Bronchial epithelial cell (primary cell): Measurements from ENCODE around the gene LMO1. TPM values are rescaled to one million over a fixed set of nuclear protein-coding genes. Genes with fewer than 3 reads are reported as not detected.

Experiments used
- DNase-seq: peaks from one replicate; pipeline ENCODE4 v3.0.0-alpha.2; 2010; ENCODE audit warnings: low read depth
- FAIRE-seq: peaks from 2 replicates; lab custom pipeline; 2011; peaks lifted over from hg19 to GRCh38; lab: Jason Lieb, UNC
- H3K27me3 ChIP-seq: 2 replicates; pipeline ENCODE4 v1.5.1; 2011; ENCODE audit warnings: low read length; ENCODE audit not compliant: control insufficient read depth, insufficient read depth
- H3K36me3 ChIP-seq: 2 replicates; pipeline ENCODE4 v1.5.1; 2011; ENCODE audit warnings: low read length; ENCODE audit not compliant: control insufficient read depth, insufficient read depth
- H3K4me3 ChIP-seq: 2 replicates; pipeline ENCODE4 v1.5.1; 2011; ENCODE audit warnings: mild to moderate bottlenecking, low read depth, low read length, control low read depth
- total RNA-seq: library from RNA; depleted of rRNA; stranded (reverse); fragments of >200 nt; gene quantifications from 2 replicates; pipeline ENCODE4 v1.2.1, GENCODE V29; 2014
- TF ChIP-seq, protein P1 (sequence below): IDR thresholded peaks from 2 replicates; pipeline ENCODE4 v1.5.1; 2011; ENCODE audit warnings: mild to moderate bottlenecking, moderate library complexity, low read length, control low read depth, inconsistent platforms; ENCODE audit not compliant: insufficient read depth, severe bottlenecking

LMO1 gene
- total RNA-seq, 1 donor from 2014 or later: not detected

DNA sequence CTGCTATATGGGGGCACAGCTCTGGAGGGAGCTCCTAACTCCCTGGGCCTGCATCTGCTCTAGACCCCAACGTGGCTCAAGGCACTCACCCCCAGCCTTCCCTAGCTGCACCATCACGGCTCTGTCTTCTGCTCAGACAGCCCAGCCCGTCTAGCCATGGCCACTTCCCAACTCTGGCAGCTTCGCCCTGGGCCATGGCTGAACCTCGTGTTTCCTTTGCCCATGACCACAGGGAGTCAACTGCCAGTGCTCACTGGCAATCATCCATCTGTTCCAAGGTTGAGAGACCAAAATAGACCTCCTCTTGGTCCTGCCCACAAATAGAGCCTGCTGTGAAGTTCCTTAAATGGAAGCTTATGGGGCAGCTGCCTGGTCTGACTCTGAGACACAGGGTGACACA is 5.4 kb downstream of the LMO1 start:
- TF ChIP-seq, protein P1, sequence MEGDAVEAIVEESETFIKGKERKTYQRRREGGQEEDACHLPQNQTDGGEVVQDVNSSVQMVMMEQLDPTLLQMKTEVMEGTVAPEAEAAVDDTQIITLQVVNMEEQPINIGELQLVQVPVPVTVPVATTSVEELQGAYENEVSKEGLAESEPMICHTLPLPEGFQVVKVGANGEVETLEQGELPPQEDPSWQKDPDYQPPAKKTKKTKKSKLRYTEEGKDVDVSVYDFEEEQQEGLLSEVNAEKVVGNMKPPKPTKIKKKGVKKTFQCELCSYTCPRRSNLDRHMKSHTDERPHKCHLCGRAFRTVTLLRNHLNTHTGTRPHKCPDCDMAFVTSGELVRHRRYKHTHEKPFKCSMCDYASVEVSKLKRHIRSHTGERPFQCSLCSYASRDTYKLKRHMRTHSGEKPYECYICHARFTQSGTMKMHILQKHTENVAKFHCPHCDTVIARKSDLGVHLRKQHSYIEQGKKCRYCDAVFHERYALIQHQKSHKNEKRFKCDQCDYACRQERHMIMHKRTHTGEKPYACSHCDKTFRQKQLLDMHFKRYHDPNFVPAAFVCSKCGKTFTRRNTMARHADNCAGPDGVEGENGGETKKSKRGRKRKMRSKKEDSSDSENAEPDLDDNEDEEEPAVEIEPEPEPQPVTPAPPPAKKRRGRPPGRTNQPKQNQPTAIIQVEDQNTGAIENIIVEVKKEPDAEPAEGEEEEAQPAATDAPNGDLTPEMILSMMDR: no peak
- no peak for FAIRE-seq
- Histone ChIP-seq H3K4me3 (no peak overlapping the region), H3K36me3 (no peaks in the 10 kb centered on the region), H3K27me3 (peaks cover 18% of the 10 kb centered on the region)
- DNase-seq: no peak

- Histone ChIP-seq H3K36me3 (no peaks in the 10 kb centered on the region), H3K4me3 (no peak overlapping the region), H3K27me3 (peaks cover 14% of the 10 kb centered on the region)
- DNase-seq: peak; percentile 39
- peak; percentile 88 for FAIRE-seq
- TF ChIP-seq, protein P1: no peak
Observed at GRCh38 chr11:8257003-8257664, 6.5 kb downstream of the LMO1 start.

- Histone ChIP-seq H3K36me3 (no peaks in the 10 kb centered on the region), H3K4me3 (no peak overlapping the region), H3K27me3 (peaks cover 9% of the 10 kb centered on the region)
- FAIRE-seq (no peak), DNase-seq (no peak)
- TF ChIP-seq, protein P1: no peak
Observed at GRCh38 chr11:8256271-8257002, 7.2 kb downstream of the LMO1 start.

DNA sequence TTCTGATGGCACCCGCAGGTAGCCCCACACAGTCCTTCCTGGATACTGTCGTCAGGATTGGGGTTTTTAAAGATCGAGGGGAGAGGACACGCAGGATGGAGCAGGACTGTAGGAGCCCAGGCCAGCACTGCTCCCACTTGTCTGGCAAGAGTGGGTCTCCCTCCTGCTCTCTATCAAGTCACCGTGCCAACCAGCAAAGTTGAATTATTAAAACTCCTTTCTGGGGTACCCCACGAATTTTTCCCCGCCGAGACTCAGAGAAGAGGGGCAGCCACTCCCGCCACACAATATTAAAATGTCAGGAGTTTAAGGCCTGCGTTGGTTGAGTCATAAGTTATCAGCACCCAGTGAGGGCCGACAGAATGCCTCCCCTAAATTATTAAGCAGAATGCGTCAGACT is 10.1 kb downstream of the LMO1 start:
- TF ChIP-seq, protein P1: no peak
- Histone ChIP-seq H3K4me3 (no peak overlapping the region), H3K36me3 (no peaks in the 10 kb centered on the region), H3K27me3 (peaks cover 2% of the 10 kb centered on the region)
- DNase-seq (no peak), FAIRE-seq (no peak)

- no peak for FAIRE-seq
Observed at GRCh38 chr11:8252946-8253345, 10.7 kb downstream of the LMO1 start.

More at GRCh38 chr11:8252946-8253345, 10.7 kb downstream of the LMO1 start:
- no peaks in the 10 kb centered on the region for H3K36me3 ChIP-seq
- no peak overlapping the region for H3K4me3 ChIP-seq
- TF ChIP-seq, protein P1: no peak
- H3K27me3 ChIP-seq: peaks cover 2% of the 10 kb centered on the region
- no peak for DNase-seq
